ENCODE measurements around the gene PDLIM1.
"Not testable (repeated sequence)": the region's sequence is repeated elsewhere in the genome, so short reads cannot be mapped to it uniquely, and the experiment has no call there.

Gene PDLIM1

GRCh38 chr10:95237376-95238170 is 53.2 kb downstream of the PDLIM1 start:
- no peak for FAIRE-seq

- FAIRE-seq: no peak
Observed at GRCh38 chr10:95236068-95236903, 54.5 kb downstream of the PDLIM1 start.

DNA sequence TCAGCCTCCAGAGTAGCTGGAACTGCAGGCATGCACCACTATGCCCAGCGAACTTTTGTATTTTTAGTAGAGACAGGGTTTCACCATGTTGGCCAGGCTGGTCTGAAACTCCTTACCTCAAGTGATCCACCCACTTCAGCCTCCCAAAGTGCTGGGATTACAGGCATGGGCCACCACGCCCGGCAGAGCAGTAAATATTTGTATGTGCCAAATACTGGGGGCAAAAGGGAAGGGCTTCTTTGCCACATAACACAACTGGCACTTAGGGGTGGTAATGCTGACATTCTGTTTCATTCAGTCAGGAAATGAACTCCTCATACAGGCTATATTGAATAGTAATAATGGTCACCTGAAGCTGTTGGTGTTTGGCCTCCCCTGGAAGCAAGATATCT is 55.1 kb downstream of the PDLIM1 start:
- FAIRE-seq: no peak

- FAIRE-seq: no peak
Observed at GRCh38 chr10:95234951-95235350, 55.9 kb downstream of the PDLIM1 start.

- no peak for FAIRE-seq
Observed at GRCh38 chr10:95233377-95234034, 57.3 kb downstream of the PDLIM1 start.

- FAIRE-seq: not testable (repeated sequence)
Observed at GRCh38 chr10:95230677-95231586, 59.9 kb downstream of the PDLIM1 start.

GRCh38 chr10:95229724-95230627 is 60.8 kb downstream of the PDLIM1 start:
- FAIRE-seq: no peak

GRCh38 chr10:95228934-95229723 is 61.7 kb downstream of the PDLIM1 start:
- not testable (repeated sequence) for FAIRE-seq

GRCh38 chr10:95225136-95225535 is 65.7 kb downstream of the PDLIM1 start:
- FAIRE-seq: no peak

DNA sequence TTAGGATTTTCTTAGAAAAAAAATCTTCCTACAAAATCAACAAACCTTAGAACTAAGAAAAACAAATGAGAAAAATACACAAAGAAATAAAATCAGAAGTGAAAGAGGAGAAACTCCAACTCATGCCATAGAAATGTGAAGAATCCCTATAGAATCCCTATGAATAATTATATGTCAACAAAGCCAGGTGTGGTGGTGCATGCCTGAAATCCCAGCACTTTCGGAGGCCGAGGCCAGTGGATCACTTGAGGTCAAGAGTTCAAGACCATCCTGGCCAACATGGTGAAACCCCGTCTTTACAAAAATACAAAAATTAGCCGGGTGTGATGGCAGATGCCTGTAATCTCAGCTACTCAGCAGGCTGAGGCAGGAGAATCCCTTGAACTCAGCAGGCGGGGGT is 69.7 kb downstream of the PDLIM1 start:
- no peak for FAIRE-seq

- FAIRE-seq: peak; percentile 96
Observed at GRCh38 chr10:95220539-95220938, 70.3 kb downstream of the PDLIM1 start.

GRCh38 chr10:95217476-95217875 is 73.3 kb downstream of the PDLIM1 start:
- no peak for FAIRE-seq

- FAIRE-seq: no peak
Observed at GRCh38 chr10:95214793-95215192, 76.0 kb downstream of the PDLIM1 start.

DNA sequence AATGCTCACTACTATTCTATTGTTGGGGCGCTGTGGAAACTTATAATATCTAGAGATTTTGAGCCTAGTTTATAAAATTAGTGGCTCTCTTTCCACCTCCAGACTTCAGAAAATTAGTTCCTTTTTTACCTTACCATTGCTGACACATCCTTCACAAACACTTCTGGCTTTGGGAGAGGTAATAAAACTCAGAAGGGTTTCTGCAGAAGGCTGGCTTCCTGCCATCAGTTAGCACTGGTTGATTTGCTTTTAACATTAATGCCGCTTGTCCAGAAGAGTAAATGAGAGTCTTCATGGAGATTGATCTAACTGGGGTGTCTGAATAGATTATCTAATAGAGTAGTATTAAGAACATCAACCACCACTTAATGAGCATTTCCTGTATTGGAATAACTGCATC is 76.4 kb downstream of the PDLIM1 start:
- FAIRE-seq: peak; percentile 73

DNA sequence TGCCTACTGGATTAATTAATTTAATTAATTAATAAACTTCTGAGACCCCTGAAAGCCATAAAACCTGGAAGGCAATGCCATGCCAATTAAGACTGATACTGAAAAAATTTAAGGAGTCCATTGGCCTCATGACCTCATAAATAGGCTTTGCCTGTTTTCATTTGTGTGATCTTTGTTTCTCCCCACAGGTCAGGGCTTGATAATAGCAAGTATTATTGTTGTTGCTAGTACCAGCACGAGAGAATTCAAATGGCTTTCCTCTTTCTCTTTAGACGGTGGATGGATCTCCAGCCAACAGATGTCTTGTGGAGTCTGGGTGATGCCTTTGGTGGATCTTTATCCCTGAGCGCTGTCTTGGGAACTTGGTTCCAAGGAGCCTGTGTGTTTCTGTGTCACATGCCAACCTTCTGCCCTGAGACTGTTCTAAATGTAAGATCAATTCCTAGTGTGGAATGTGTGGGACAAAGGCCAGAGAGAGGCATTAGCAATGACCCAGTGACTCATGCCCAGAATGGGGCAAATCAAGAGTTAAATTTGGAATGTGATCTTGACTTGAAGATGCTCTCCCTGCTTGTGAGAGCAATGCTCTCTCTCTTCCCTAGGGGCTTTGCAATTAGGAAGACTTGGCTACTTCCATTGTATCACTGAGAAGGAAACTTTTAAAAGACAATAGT is 79.1 kb downstream of the PDLIM1 start:
- FAIRE-seq: no peak

DNA sequence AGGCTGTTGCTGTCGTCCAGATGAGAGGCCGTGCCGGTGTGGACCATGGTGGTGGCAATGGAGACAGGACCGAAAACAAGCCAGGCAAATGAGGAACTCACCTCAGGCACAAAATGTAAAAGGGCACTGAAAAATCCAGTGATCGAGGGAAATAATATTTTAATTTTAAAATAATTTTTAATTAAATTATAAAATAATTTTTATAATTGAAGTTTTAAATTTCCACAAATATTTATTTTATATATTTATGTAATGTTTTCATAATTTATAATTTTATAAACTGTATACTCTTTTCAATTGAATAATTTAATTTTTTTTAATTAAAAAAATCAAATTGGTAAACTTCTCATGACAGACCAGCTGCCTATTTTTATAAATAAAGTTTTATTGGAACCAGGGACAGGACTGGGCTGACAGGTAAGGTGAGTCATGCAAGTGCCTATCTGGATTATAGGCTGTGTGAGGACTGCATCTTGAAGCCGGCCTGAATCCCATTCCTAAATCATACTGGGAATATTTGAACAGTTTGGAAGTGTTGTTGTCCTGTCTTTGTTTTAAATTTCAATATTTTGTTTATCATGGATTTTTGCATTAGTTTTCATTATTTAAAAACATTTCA is 81.2 kb downstream of the PDLIM1 start:
- no peak for FAIRE-seq

- peak; percentile 69 for FAIRE-seq
Observed at GRCh38 chr10:95208702-95209391, 82.0 kb downstream of the PDLIM1 start.

GRCh38 chr10:95202865-95203264 is 87.9 kb downstream of the PDLIM1 start:
- not testable (repeated sequence) for FAIRE-seq

GRCh38 chr10:95201736-95202135 is 89.1 kb downstream of the PDLIM1 start:
- FAIRE-seq: no peak

Measured in islet of Langerhans (tissue), 1 donor.